Trophoblast cell (in vitro differentiated cells and primary cell): Measurements from ENCODE around the gene TREML2.

ENCODE experiments used
- DNase-seq, 2 donors: peaks; one replicate each; pipeline ENCODE4 v3.0.0-alpha.2; 2016
- H2AFZ ChIP-seq: 2 replicates; pipeline ENCODE4 v1.6.1; 2013; ENCODE audit warnings: low read length, moderate library complexity, mild to moderate bottlenecking; ENCODE audit not compliant: insufficient read depth, poor library complexity
- H2AK5ac ChIP-seq: 2 replicates; pipeline ENCODE4 v1.6.1; 2013; ENCODE audit warnings: mild to moderate bottlenecking, low read length
- H2BK120ac ChIP-seq: 2 replicates; pipeline ENCODE4 v1.6.1; 2013; ENCODE audit warnings: low read length, mild to moderate bottlenecking, moderate library complexity; ENCODE audit not compliant: insufficient read depth, poor library complexity
- H2BK12ac ChIP-seq: 2 replicates; pipeline ENCODE4 v1.6.1; 2013; ENCODE audit warnings: mild to moderate bottlenecking, low read length, moderate library complexity
- H2BK5ac ChIP-seq: 2 replicates; pipeline ENCODE4 v1.6.1; 2013; ENCODE audit warnings: low read length, low read depth, moderate library complexity, mild to moderate bottlenecking; ENCODE audit not compliant: poor library complexity
- H3K14ac ChIP-seq: 2 replicates; pipeline ENCODE4 v1.6.1; 2013; ENCODE audit warnings: mild to moderate bottlenecking, low read length
- H3K18ac ChIP-seq: 2 replicates; pipeline ENCODE4 v1.6.1; 2013; ENCODE audit warnings: mild to moderate bottlenecking, low read length
- H3K23ac ChIP-seq: 2 replicates; pipeline ENCODE4 v1.6.1; 2013; ENCODE audit warnings: low read length
- H3K27ac ChIP-seq: 2 replicates; pipeline ENCODE4 v1.5.1; 2013; ENCODE audit warnings: low read depth, mild to moderate bottlenecking, inconsistent platforms, low read length, moderate library complexity
- H3K27me3 ChIP-seq: 2 replicates; pipeline ENCODE4 v1.6.1; 2013; ENCODE audit warnings: inconsistent platforms, mild to moderate bottlenecking, low read length, moderate library complexity; ENCODE audit not compliant: insufficient read depth
- H3K36me3 ChIP-seq, 2 experiments: 1 replicate in 1 of 2; 2 replicates in 1 of 2; pipeline ENCODE4 v1.6.1; 2013; ENCODE audit warnings: low read length in 2 of 2, mild to moderate bottlenecking in 2 of 2, moderate library complexity in 1 of 2; ENCODE audit not compliant: insufficient read depth in 2 of 2, control insufficient read depth in 1 of 2
- H3K4ac ChIP-seq: 2 replicates; pipeline ENCODE4 v1.6.1; 2013; ENCODE audit warnings: low read depth, mild to moderate bottlenecking, low read length, moderate library complexity
- H3K4me1 ChIP-seq, 2 experiments: 1 replicate in 1 of 2; 2 replicates in 1 of 2; pipeline ENCODE4 v1.6.1; 2013; ENCODE audit warnings: low read length in 2 of 2, mild to moderate bottlenecking in 2 of 2, moderate library complexity in 1 of 2; ENCODE audit not compliant: insufficient read depth in 2 of 2, control insufficient read depth in 1 of 2
- H3K4me2 ChIP-seq: 2 replicates; pipeline ENCODE4 v1.6.1; 2013; ENCODE audit warnings: inconsistent platforms, mild to moderate bottlenecking, low read length, moderate library complexity
- H3K4me3 ChIP-seq: 2 replicates; pipeline ENCODE4 v1.5.1; 2013; ENCODE audit warnings: mild to moderate bottlenecking, low read depth, low read length, inconsistent platforms
- H3K79me1 ChIP-seq: one replicate; pipeline ENCODE4 v1.6.1; 2013; ENCODE audit warnings: low read length
- H3K79me2 ChIP-seq: 2 replicates; pipeline ENCODE4 v1.6.1; 2013; ENCODE audit warnings: low read length, mild to moderate bottlenecking; ENCODE audit not compliant: control insufficient read depth, insufficient read depth, poor library complexity
- H3K9ac ChIP-seq: 2 replicates; pipeline ENCODE4 v1.6.1; 2013; ENCODE audit warnings: mild to moderate bottlenecking, low read length
- H3K9me3 ChIP-seq: 2 replicates; pipeline ENCODE4 v1.6.1; 2013; ENCODE audit warnings: low read depth, mild to moderate bottlenecking, control low read depth, inconsistent platforms, low read length; ENCODE audit not compliant: insufficient read depth
- H4K12ac ChIP-seq: 2 replicates; pipeline ENCODE4 v1.6.1; 2013; ENCODE audit warnings: low read depth, mild to moderate bottlenecking, low read length, moderate library complexity
- H4K8ac ChIP-seq: 2 replicates; pipeline ENCODE4 v1.6.1; 2013; ENCODE audit warnings: low read depth, mild to moderate bottlenecking, low read length, moderate library complexity
- H4K91ac ChIP-seq: one replicate; pipeline ENCODE4 v1.6.1; 2013; ENCODE audit warnings: low read depth, mild to moderate bottlenecking, low read length, moderate library complexity
- WGBS: extraction: QIAGEN DNeasy Blood & Tissue Kit; methylation state at CpG from one replicate; pipeline ENCODE4 v1.1.7; 2013; ENCODE audit warnings: missing lambda C conversion rate; ENCODE audit not compliant: insufficient read length, insufficient coverage; ENCODE audit errors: extremely low coverage; 5-methylcytosine and 5-hydroxymethylcytosine counted together

Gene TREML2

DNA sequence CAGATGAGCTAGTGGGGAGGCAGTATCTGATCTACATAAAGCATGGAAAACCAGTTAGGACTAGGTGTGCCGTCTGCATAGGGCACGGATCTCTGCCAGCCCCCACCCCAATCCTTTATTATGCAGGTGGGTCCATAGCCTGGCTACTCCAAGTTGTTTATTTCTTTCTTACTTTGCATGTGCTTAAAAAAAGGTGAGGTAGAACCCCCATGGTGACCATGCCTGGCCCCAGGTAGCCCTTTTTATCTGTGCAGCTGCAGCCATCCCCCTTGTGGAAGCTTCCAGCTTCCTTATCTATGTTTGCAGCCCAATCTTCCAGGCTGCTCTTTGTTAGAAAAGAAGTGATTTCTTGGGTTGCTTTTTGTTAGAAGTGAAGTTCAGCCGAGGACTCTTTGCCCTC is 29.0 kb downstream of the TREML2 start:
- H2AK5ac ChIP-seq = no peak overlapping the region
- no CpG with 5 or more reads among the region's 3 CpGs for WGBS

GRCh38 chr6:41170547-41171160 is 30.3 kb downstream of the TREML2 start:
- no peak overlapping the region for H4K12ac ChIP-seq
- H3K23ac ChIP-seq = no peak overlapping the region
- H3K36me3 ChIP-seq = no peaks in the 10 kb centered on the region
- H3K4me2 ChIP-seq = no peak overlapping the region
- H4K8ac ChIP-seq = no peak overlapping the region
- no peak overlapping the region for H2AK5ac ChIP-seq
- no peak overlapping the region for H2AFZ ChIP-seq
- H3K4ac ChIP-seq = no peak overlapping the region
- no peak overlapping the region for H4K91ac ChIP-seq
- H3K4me3 ChIP-seq = no peak overlapping the region
- no peak overlapping the region for H2BK120ac ChIP-seq
- no peak overlapping the region for H2BK5ac ChIP-seq
- H3K18ac ChIP-seq = no peak overlapping the region
- no peak for DNase-seq
- H3K27ac ChIP-seq = no peak overlapping the region
- no peaks in the 10 kb centered on the region for H3K9me3 ChIP-seq
- H3K27me3 ChIP-seq = no peaks in the 10 kb centered on the region
- no peak overlapping the region for H2BK12ac ChIP-seq
- no peak overlapping the region for H3K9ac ChIP-seq
- no peaks in the 10 kb centered on the region for H3K4me1 ChIP-seq
- H3K14ac ChIP-seq = no peak overlapping the region
- H3K79me2 ChIP-seq = no peaks in the 10 kb centered on the region
- WGBS = no CpG with 5 or more reads among the region's 4 CpGs
- H3K79me1 ChIP-seq = no peaks in the 10 kb centered on the region

More for the DNA sequence above, 29.0 kb downstream of the TREML2 start:
- Histone ChIP-seq H3K4me1 (no peaks in the 10 kb centered on the region), H4K91ac (no peak overlapping the region), H3K27me3 (no peaks in the 10 kb centered on the region), H3K79me1 (no peaks in the 10 kb centered on the region), H2AFZ (no peak overlapping the region), H3K4ac (no peak overlapping the region), H3K9me3 (no peaks in the 10 kb centered on the region), H3K79me2 (no peaks in the 10 kb centered on the region), H2BK120ac (no peak overlapping the region), H4K12ac (no peak overlapping the region), H3K23ac (no peak overlapping the region), H2BK5ac (no peak overlapping the region), H3K4me3 (no peak overlapping the region), H3K4me2 (no peak overlapping the region), H3K18ac (no peak overlapping the region), H3K27ac (no peak overlapping the region), H3K9ac (no peak overlapping the region), H3K36me3 (no peaks in the 10 kb centered on the region), H4K8ac (no peak overlapping the region), H2BK12ac (no peak overlapping the region), H3K14ac (no peak overlapping the region)
- DNase-seq = no peak

DNA sequence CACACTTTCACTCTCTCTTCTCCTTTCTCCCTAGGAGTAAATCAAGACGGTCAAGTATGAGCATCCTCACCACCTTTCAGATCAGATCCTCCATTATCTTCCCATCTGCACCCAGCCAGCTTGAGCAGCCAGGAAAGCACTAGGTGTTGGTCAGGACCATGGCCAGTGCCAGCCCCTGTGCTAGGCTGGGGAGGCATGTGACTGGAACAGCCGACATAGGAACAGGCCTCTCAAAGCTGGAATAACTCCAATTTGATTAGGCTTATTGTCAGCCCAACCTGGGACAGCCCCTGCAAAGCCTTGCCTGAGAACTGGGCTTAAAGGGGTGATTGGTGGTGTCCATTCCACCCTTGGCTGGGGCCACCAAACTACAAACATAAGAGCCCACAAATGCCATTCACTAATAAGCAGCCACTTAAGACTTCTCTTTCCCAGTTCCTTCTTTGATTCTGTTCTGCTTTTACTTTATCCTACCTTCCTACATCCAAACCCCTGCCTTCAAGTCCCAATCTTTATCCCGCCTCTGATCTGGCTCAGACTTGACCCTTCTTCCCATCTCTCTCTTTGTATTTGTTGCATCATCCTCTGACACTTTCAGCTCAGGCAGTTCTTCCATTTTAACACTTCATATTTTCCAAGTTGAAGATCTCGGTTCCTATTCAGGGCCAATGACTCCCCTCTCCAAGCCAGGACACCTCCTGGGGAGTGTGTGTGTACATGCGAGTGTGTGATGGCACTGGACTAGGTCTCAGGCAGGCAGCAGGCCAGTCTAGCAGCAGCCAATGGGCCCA is 33.6 kb downstream of the TREML2 start:
- Histone ChIP-seq H3K9ac (no peak overlapping the region), H2BK12ac (no peak overlapping the region), H2BK5ac (no peak overlapping the region), H3K4me1 (peaks cover 0 to 5% of the 10 kb centered on the region in 2 experiments), H3K36me3 (no peaks in the 10 kb centered on the region), H3K4ac (no peak overlapping the region), H3K23ac (no peak overlapping the region), H3K27me3 (no peaks in the 10 kb centered on the region), H3K79me1 (no peaks in the 10 kb centered on the region), H2BK120ac (no peak overlapping the region), H4K8ac (no peak overlapping the region), H2AK5ac (no peak overlapping the region), H3K79me2 (no peaks in the 10 kb centered on the region), H4K91ac (no peak overlapping the region), H3K4me3 (no peak overlapping the region), H3K27ac (no peak overlapping the region), H3K18ac (no peak overlapping the region), H3K9me3 (no peaks in the 10 kb centered on the region), H2AFZ (no peak overlapping the region), H4K12ac (no peak overlapping the region), H3K14ac (no peak overlapping the region), H3K4me2 (no peak overlapping the region)
- no CpG with 5 or more reads among the region's 5 CpGs for WGBS
- DNase-seq = peak in 1 of 2 donors; percentile 11

GRCh38 chr6:41164551-41165120 is 36.3 kb downstream of the TREML2 start:
- H4K8ac ChIP-seq = no peak overlapping the region
- H2AFZ ChIP-seq = no peak overlapping the region
- H3K14ac ChIP-seq = no peak overlapping the region
- no peak overlapping the region for H2BK12ac ChIP-seq
- no peak overlapping the region for H3K18ac ChIP-seq
- peaks cover 2 to 5% of the 10 kb centered on the region in 2 experiments for H3K4me1 ChIP-seq
- no peaks in the 10 kb centered on the region for H3K9me3 ChIP-seq
- DNase-seq = no peak
- no CpG with 5 or more reads among the region's 4 CpGs for WGBS
- no peak overlapping the region for H3K23ac ChIP-seq
- no peak overlapping the region for H2AK5ac ChIP-seq
- no peaks in the 10 kb centered on the region for H3K36me3 ChIP-seq
- no peaks in the 10 kb centered on the region for H3K27me3 ChIP-seq
- H3K4me2 ChIP-seq = no peak overlapping the region
- no peak overlapping the region for H3K9ac ChIP-seq
- no peak overlapping the region for H2BK120ac ChIP-seq
- no peaks in the 10 kb centered on the region for H3K79me2 ChIP-seq
- no peak overlapping the region for H3K4ac ChIP-seq
- no peak overlapping the region for H3K4me3 ChIP-seq
- H3K27ac ChIP-seq = no peak overlapping the region
- H2BK5ac ChIP-seq = no peak overlapping the region
- no peak overlapping the region for H4K91ac ChIP-seq
- no peak overlapping the region for H4K12ac ChIP-seq
- H3K79me1 ChIP-seq = no peaks in the 10 kb centered on the region
